ENCODE results near the gene DENND2A.

- no peak for TF ChIP-seq CTCF (IDR thresholded peaks at IDR 0.05; ENCODE audit: low read depth, low read length, poor library complexity, severe bottlenecking)
- TF ChIP-seq EZH2phosphoT487 (IDR thresholded peaks at IDR 0.05; ENCODE audit: borderline replicate concordance, low read length): no peak
Observed at GRCh38 chr7:140597428-140597949, 43.1 kb downstream of the DENND2A start.

All from DOHH2 (cell line).